CD8-positive, alpha-beta memory T cell (primary cell): Measurements from ENCODE around the gene SOCS6. TPM values are rescaled to one million over a fixed set of nuclear protein-coding genes. Genes with fewer than 3 reads are reported as not detected.

Experiments
- CTCF ChIA-PET: fragments of 350-600 bp; sonication (Branson Sonifier 250); formaldehyde crosslinking; loops from one replicate; lab custom pipeline; 2021; ENCODE audit warnings: antibody characterized with exemption; lab: Charles Lee
- POLR2A ChIA-PET: fragments of 350-600 bp; sonication (Branson Sonifier 250); formaldehyde crosslinking; loops from one replicate; lab custom pipeline; 2021; ENCODE audit warnings: antibody characterized with exemption; lab: Charles Lee
- DNase-seq, 5 donors: peaks; one replicate each; pipeline versions ENCODE4 v3.0.0 to v3.0.0-alpha.2; 2020 to 2022; ENCODE audit warnings: mixed read lengths in 1 of 5
- H3K27ac ChIP-seq: one replicate; pipeline ENCODE4 v1.7.0; 2013; ENCODE audit warnings: low read depth, mild to moderate bottlenecking, low read length, moderate library complexity
- H3K27me3 ChIP-seq: 2 replicates; pipeline ENCODE4 v1.7.0; 2013; ENCODE audit warnings: low read length, mild to moderate bottlenecking; ENCODE audit not compliant: insufficient read depth, poor library complexity, severe bottlenecking
- H3K36me3 ChIP-seq: 2 replicates; pipeline ENCODE4 v1.7.0; 2013; ENCODE audit warnings: mild to moderate bottlenecking, low read length, moderate library complexity; ENCODE audit not compliant: insufficient read depth
- H3K4me1 ChIP-seq: 2 replicates; pipeline ENCODE4 v1.7.0; 2013; ENCODE audit warnings: mild to moderate bottlenecking, low read length, moderate library complexity; ENCODE audit not compliant: insufficient read depth
- H3K4me3 ChIP-seq: 2 replicates; pipeline ENCODE4 v1.7.0; 2013; ENCODE audit warnings: mild to moderate bottlenecking, low read length
- H3K9me3 ChIP-seq: 2 replicates; pipeline ENCODE4 v1.7.0; 2013; ENCODE audit warnings: mild to moderate bottlenecking, low read length
- H3K27ac Mint-ChIP-seq, 8 donors: one replicate each; pipeline ENCODE4 v1.8.0; 2020 to 2021; ENCODE audit warnings: mixed read lengths in 8 of 8, mild to moderate bottlenecking in 6 of 8, inconsistent platforms in 3 of 8, moderate library complexity in 3 of 8
- H3K27me3 Mint-ChIP-seq, 2 donors: one replicate each; pipeline ENCODE4 v1.8.0; 2020 to 2021; ENCODE audit warnings: mixed read lengths in 2 of 2, mild to moderate bottlenecking in 1 of 2, moderate library complexity in 1 of 2
- H3K36me3 Mint-ChIP-seq, 3 donors: one replicate each; pipeline ENCODE4 v1.8.0; 2020 to 2021; ENCODE audit warnings: mixed read lengths in 3 of 3, inconsistent platforms in 1 of 3, mild to moderate bottlenecking in 1 of 3
- H3K4me1 Mint-ChIP-seq, 3 donors: one replicate each; pipeline ENCODE4 v1.8.0; 2020 to 2021; ENCODE audit warnings: mixed read lengths in 3 of 3, inconsistent platforms in 1 of 3, mild to moderate bottlenecking in 1 of 3
- H3K4me3 Mint-ChIP-seq, 7 donors: one replicate each; pipeline ENCODE4 v1.8.0; 2020 to 2021; ENCODE audit warnings: mixed read lengths in 7 of 7, mild to moderate bottlenecking in 6 of 7, moderate library complexity in 4 of 7, inconsistent platforms in 2 of 7
- H3K9me3 Mint-ChIP-seq, 5 donors: one replicate each; pipeline ENCODE4 v1.8.0; 2020 to 2022; ENCODE audit warnings: mixed read lengths in 5 of 5, mild to moderate bottlenecking in 3 of 5, moderate library complexity in 2 of 5, inconsistent platforms in 1 of 5
- polyA plus RNA-seq: library from polyadenylated mRNA; unstranded; fragments of 300-500 nt; fragmentation: Illumina TruSeq; gene quantifications from one replicate; pipeline ENCODE4 v1.2.3, GENCODE V29; 2021
- total RNA-seq, 2 experiments: library from RNA; stranded (reverse); gene quantifications; one replicate each; pipeline ENCODE4 v1.2.3, GENCODE V29; 2021

SOCS6 gene
- total and polyA plus RNA-seq, 3 experiments from 2014 or later = 0.25 to 1.2 (median 1.0) TPM

DNA sequence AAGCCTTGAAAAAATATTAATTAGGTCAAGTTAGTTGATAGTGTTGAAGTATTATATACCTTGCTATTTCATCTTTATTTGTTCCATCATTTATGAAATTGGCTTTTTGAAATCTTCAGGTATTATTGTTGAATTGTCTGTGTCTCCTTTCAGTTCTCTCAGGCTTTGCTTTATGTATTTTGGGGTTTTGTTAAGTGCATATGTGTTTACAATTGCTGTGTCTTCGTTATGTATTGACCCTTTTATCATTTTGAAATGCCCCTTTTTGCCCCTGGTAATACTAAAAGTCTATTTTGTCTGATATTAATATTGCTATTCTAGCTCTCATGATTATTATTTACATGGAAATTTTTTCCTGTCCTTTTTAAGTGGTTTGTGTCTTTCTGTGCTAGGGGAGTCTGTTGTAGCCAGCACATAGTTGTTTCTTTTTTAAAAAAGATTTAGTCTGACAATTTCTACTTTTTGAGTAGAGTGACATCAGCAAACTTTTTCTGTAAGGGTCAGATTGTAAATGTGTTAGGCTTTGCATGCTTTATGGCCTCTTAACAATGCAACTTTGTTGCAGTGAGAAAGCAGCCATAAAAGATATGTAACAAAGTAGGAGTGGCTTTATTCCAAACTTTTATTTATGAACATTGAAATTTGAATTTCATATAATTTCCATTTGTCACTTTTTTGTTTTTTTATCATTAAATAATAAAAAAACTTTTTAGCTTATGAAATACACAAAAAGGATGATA lies 19.9 kb downstream of the SOCS6 start:
- H3K27ac Mint-ChIP-seq = no peak overlapping the region
- Histone ChIP-seq H3K4me1 (no peaks in the 10 kb centered on the region), H3K9me3 (no peaks in the 10 kb centered on the region), H3K27me3 (no peaks in the 10 kb centered on the region), H3K27ac (no peak overlapping the region), H3K36me3 (no peaks in the 10 kb centered on the region), H3K4me3 (no peak overlapping the region)
- H3K4me1 Mint-ChIP-seq = no peaks in the 10 kb centered on the region
- POLR2A ChIA-PET = no interaction called here
- no peaks in the 10 kb centered on the region for H3K36me3 Mint-ChIP-seq
- no peaks in the 10 kb centered on the region for H3K27me3 Mint-ChIP-seq
- no peak overlapping the region for H3K4me3 Mint-ChIP-seq
- peaks cover 0 to 8% (median 4%) of the 10 kb centered on the region in 5 donors for H3K9me3 Mint-ChIP-seq
- no peak for DNase-seq
- CTCF ChIA-PET = no interaction called here

DNA sequence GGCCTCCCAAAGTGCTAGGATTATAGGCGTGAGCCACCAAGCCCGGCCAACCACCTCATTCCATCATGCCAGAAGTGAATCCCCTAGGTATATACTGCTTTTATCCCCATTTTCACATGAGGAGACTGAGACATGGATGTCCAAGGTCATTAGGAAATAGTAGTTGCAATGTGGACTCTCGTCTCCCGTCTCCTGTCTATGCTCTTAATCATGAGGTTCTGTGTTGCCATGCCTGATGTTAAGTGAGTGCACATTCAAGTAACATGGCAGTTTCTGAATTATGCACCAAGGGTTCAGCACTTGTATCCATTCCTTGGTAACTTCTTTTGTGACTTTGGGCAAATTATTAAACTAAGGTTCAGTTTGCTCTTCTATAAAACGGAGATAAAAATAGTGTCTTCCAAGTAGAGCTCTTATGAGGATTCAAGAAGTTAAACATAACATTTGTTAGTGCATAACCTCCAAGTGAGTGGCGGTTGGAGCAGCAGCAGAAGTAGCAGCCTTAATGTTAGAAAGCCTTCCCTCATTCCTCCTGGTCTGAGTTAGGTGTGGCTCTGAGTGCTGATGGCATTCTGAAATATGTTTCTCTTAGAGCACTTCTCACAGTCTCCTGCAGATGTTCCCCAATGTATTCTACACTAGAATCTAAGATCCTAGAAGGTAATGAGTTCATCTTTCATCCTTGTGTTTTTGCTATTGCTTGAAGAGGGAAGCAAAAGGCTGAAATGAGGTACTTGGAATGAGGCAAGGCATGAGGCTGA lies 21.9 kb downstream of the SOCS6 start:
- Histone ChIP-seq H3K4me1 (no peaks in the 10 kb centered on the region), H3K36me3 (no peaks in the 10 kb centered on the region), H3K27ac (no peak overlapping the region), H3K27me3 (no peaks in the 10 kb centered on the region), H3K9me3 (no peaks in the 10 kb centered on the region), H3K4me3 (no peak overlapping the region)
- POLR2A ChIA-PET = no interaction called here
- H3K36me3 Mint-ChIP-seq = no peaks in the 10 kb centered on the region
- H3K9me3 Mint-ChIP-seq = peaks cover 0 to 8% (median 4%) of the 10 kb centered on the region in 5 donors
- no peak overlapping the region for H3K4me3 Mint-ChIP-seq
- no peak for DNase-seq
- CTCF ChIA-PET = no interaction called here
- H3K27ac Mint-ChIP-seq = no peak overlapping the region
- H3K4me1 Mint-ChIP-seq = no peaks in the 10 kb centered on the region
- H3K27me3 Mint-ChIP-seq = no peaks in the 10 kb centered on the region

DNA sequence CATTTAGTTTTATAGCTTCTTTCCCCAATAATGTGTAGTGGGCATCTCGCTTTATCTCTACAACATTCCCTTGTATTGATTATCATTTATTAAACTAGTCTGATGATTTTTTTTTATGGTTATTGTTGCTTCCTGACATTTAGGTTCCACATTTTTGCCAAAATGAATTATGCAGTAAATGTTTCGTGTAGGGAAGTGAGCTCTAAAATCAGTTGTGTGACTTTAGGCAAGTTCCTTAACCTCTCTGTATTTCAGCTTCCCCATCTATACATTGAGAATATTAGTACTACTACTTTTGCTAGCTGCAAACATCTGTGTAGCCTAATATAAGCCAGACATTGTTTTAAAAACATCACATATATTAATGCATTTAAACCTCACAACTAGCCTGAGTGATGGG lies 22.9 kb downstream of the SOCS6 start:
- Histone ChIP-seq H3K4me1 (no peaks in the 10 kb centered on the region), H3K27ac (no peak overlapping the region), H3K9me3 (no peaks in the 10 kb centered on the region), H3K36me3 (no peaks in the 10 kb centered on the region), H3K4me3 (no peak overlapping the region), H3K27me3 (no peaks in the 10 kb centered on the region)
- Mint-ChIP-seq H3K36me3 (no peaks in the 10 kb centered on the region), H3K4me3 (no peak overlapping the region), H3K4me1 (no peaks in the 10 kb centered on the region), H3K27ac (no peak overlapping the region), H3K27me3 (no peaks in the 10 kb centered on the region), H3K9me3 (peaks cover 0 to 8% (median 4%) of the 10 kb centered on the region in 5 donors)
- ChIA-PET POLR2A (no interaction called here), CTCF (no interaction called here)
- no peak for DNase-seq

DNA sequence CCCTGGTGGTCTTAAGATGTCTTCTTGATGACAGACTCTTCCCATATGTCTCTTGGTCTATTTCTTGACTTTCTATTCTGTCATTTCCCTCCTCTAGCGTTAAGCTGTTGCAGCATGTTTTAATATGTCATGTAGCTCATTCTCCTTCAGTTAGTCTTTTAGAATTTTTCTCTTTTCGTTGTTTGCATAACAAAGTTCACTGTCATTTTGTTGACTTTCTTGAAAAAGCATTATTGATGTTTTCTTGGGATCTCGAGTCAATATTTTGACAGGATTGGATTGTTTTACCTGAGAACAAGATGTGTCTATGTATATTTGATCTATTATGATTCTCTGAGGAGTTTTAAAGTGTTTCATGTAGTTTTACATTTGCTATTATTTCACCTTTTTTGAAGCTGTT lies 24.8 kb downstream of the SOCS6 start:
- no peak for DNase-seq
- H3K36me3 ChIP-seq = no peaks in the 10 kb centered on the region
- H3K4me1 ChIP-seq = no peaks in the 10 kb centered on the region
- H3K4me1 Mint-ChIP-seq = no peaks in the 10 kb centered on the region
- peaks cover 0 to 3% of the 10 kb centered on the region in 2 donors for H3K27me3 Mint-ChIP-seq
- H3K4me3 ChIP-seq = no peak overlapping the region
- H3K36me3 Mint-ChIP-seq = no peaks in the 10 kb centered on the region
- no peak overlapping the region for H3K27ac Mint-ChIP-seq
- CTCF ChIA-PET = no interaction called here
- no peak overlapping the region for H3K27ac ChIP-seq
- peaks cover 0 to 3% (median 2%) of the 10 kb centered on the region in 5 donors for H3K9me3 Mint-ChIP-seq
- H3K9me3 ChIP-seq = no peaks in the 10 kb centered on the region
- H3K4me3 Mint-ChIP-seq = no peak overlapping the region
- no peaks in the 10 kb centered on the region for H3K27me3 ChIP-seq
- POLR2A ChIA-PET = no interaction called here

DNA sequence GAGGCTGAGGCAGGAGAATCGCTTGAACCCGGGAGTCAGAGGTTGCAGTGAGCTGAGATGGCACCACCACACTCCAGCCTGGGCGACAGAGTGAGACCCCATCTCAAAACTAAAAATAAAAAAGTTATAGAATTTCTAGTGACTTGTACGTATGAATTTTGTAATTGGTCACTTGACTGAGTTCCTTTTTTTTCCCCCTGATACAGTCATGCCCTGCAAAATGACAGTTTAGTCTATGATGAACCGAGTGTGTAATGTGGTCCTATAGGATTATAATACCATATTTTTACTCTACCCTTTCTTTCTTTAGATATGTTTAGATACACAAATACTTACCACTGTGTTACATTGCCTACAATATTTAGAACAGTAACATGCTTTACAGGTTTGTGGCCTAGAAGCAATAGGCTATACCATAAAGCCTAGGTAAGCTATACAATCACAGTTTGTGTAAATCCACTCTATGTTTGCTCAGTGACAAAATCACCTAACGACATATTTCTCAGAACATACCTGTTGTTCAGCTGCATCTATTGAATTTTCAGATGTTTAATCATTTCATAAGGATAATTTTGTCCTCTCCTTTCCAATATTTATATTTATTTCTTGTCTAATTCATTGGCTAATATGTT lies 25.4 kb downstream of the SOCS6 start:
- Mint-ChIP-seq H3K4me1 (no peaks in the 10 kb centered on the region), H3K4me3 (no peak overlapping the region), H3K27me3 (peaks cover 0 to 3% of the 10 kb centered on the region in 2 donors), H3K36me3 (no peaks in the 10 kb centered on the region), H3K9me3 (no peaks in the 10 kb centered on the region), H3K27ac (no peak overlapping the region)
- POLR2A ChIA-PET = no interaction called here
- DNase-seq = no peak
- Histone ChIP-seq H3K9me3 (no peaks in the 10 kb centered on the region), H3K36me3 (no peaks in the 10 kb centered on the region), H3K27me3 (no peaks in the 10 kb centered on the region), H3K4me3 (no peak overlapping the region), H3K27ac (no peak overlapping the region), H3K4me1 (no peaks in the 10 kb centered on the region)
- CTCF ChIA-PET = no interaction called here

DNA sequence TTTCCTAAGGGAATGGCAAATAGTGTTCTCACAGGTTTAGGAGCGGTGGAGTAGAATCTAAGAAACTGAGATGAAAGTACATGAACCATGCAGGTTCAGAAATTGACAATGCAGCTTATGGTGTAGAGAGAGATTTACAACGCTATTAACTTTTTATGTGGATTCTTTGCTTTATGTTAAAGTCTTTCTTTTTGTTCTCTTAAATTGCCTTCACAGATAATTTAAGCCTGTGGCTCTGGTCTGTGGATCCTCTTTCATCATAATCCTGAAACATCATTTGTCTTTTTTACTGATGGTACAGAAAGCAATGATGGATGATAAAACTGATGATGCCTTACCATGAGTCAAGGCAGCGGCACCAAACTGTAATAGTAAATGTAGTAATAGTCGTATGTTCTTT lies 30.3 kb downstream of the SOCS6 start:
- POLR2A ChIA-PET = no interaction called here

DNA sequence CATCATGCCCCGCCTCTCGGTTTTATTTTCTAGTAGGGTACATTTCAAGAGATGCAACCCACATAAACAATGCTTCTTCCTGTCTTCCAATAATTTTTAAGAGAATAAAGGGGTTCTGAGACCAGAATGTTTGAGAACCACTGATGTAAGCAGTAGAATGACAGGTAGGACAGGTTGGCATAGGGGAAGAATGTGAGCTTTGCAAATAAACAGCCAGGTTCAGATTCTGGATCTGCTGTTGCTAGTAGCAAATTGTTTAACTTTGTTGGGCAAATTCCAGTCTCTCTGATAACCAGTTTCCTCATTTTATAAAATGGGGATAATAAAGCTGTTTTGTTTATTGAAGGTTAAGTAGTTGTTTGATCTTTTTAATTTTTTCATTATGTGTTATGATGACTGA lies 32.8 kb downstream of the SOCS6 start:
- no peaks in the 10 kb centered on the region for H3K36me3 ChIP-seq
- no peak overlapping the region for H3K4me3 ChIP-seq
- H3K4me3 Mint-ChIP-seq = no peak overlapping the region
- no peaks in the 10 kb centered on the region for H3K9me3 ChIP-seq
- no peaks in the 10 kb centered on the region for H3K27me3 ChIP-seq
- H3K27ac ChIP-seq = no peak overlapping the region
- no peak overlapping the region for H3K27ac Mint-ChIP-seq
- peaks cover 0 to 5% (median 1%) of the 10 kb centered on the region in 3 donors for H3K4me1 Mint-ChIP-seq
- H3K4me1 ChIP-seq = no peaks in the 10 kb centered on the region
- no peak for DNase-seq
- peaks cover 3% of the 10 kb centered on the region in 2 donors for H3K27me3 Mint-ChIP-seq
- CTCF ChIA-PET = no interaction called here
- H3K9me3 Mint-ChIP-seq = no peaks in the 10 kb centered on the region
- peaks cover 0 to 4% (median 0%) of the 10 kb centered on the region in 3 donors for H3K36me3 Mint-ChIP-seq
- POLR2A ChIA-PET = no interaction called here

More for the DNA sequence above, 30.3 kb downstream of the SOCS6 start:
- no peak overlapping the region for H3K27ac Mint-ChIP-seq
- H3K9me3 Mint-ChIP-seq = no peaks in the 10 kb centered on the region
- peaks cover 3% of the 10 kb centered on the region in 2 donors for H3K27me3 Mint-ChIP-seq
- H3K36me3 Mint-ChIP-seq = no peaks in the 10 kb centered on the region
- no peak overlapping the region for H3K4me3 Mint-ChIP-seq
- Histone ChIP-seq H3K36me3 (no peaks in the 10 kb centered on the region), H3K27ac (no peak overlapping the region), H3K4me3 (no peak overlapping the region), H3K9me3 (no peaks in the 10 kb centered on the region), H3K27me3 (no peaks in the 10 kb centered on the region), H3K4me1 (no peaks in the 10 kb centered on the region)
- CTCF ChIA-PET = no interaction called here
- H3K4me1 Mint-ChIP-seq = no peaks in the 10 kb centered on the region
- DNase-seq = no peak

DNA sequence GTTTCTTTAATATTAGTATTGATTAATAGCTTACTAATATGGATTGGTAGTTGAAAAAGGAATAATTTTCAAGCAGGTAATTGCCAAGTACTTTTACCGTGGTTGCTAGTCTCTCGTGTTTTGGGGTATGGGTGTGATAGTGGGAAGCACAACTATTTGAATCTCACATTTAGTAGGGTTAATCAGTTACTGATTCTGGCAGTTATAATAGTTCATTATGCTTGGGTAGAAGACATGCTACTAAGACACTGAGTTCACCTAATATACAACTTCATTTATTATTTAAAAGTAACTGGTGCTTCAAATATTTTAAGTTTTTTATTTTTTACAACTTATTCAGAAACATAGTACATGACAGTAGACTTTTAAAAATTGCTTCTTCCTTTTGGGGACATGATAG lies 33.5 kb downstream of the SOCS6 start:
- ChIA-PET CTCF (no interaction called here), POLR2A (no interaction called here)
- no peak overlapping the region for H3K4me3 Mint-ChIP-seq

More for the DNA sequence above, 33.5 kb downstream of the SOCS6 start:
- H3K4me1 ChIP-seq = no peaks in the 10 kb centered on the region
- Mint-ChIP-seq H3K36me3 (peaks cover 0 to 4% (median 0%) of the 10 kb centered on the region in 3 donors), H3K4me1 (peaks cover 0 to 5% (median 1%) of the 10 kb centered on the region in 3 donors), H3K9me3 (no peaks in the 10 kb centered on the region), H3K27me3 (peaks cover 3% of the 10 kb centered on the region in 2 donors), H3K27ac (no peak overlapping the region)
- no peaks in the 10 kb centered on the region for H3K9me3 ChIP-seq
- no peak overlapping the region for H3K4me3 ChIP-seq
- no peaks in the 10 kb centered on the region for H3K36me3 ChIP-seq
- no peak for DNase-seq
- no peaks in the 10 kb centered on the region for H3K27me3 ChIP-seq
- no peak overlapping the region for H3K27ac ChIP-seq
